A549 (cell line): ENCODE data around the gene VSIG10. TPM values are rescaled to one million over a fixed set of nuclear protein-coding genes. Genes with fewer than 3 reads are reported as not detected.

ENCODE experiments used
- ATAC-seq, 2 experiments: fragments of 200-7000 bp in 1 of 2; fragments of >200 bp in 1 of 2; cut with Nextera tagmentation in 1 of 2; cut with Tn5 transposase in 1 of 2; 3 replicates each; pipeline versions ENCODE4 v1.8.0 to v1.9.1; 2018 to 2020; ENCODE audit warnings: mild to moderate bottlenecking in 1 of 2, moderate library complexity in 1 of 2
- CTCF ChIA-PET: fragments of 300-600 bp; sonication (Branson Sonifier 250); formaldehyde crosslinking; extraction: SDS; loops from one replicate; lab custom pipeline; 2021; ENCODE audit warnings: antibody characterized with exemption, inconsistent platforms; lab: Yijun Ruan, JAX
- POLR2A ChIA-PET: fragments of 350-600 bp; formaldehyde crosslinking; extraction: SDS; loops from one replicate; lab custom pipeline; 2021; ENCODE audit warnings: antibody characterized with exemption, inconsistent platforms; lab: Yijun Ruan, JAX
- DNase-seq, 2 experiments: peaks; one replicate each; pipeline versions ENCODE4 v3.0.0 to v3.0.0-alpha.2; 2011 to 2016; ENCODE audit warnings: low read depth in 1 of 2, low spot score in 1 of 2
- FAIRE-seq: peaks from 2 replicates; lab custom pipeline; 2011; peaks lifted over from hg19 to GRCh38; lab: Jason Lieb, UNC
- H3K27ac ChIP-seq, 2 experiments: fragments of >200 bp; sonication (Bioruptor Twin); formaldehyde crosslinking; 3 replicates each; pipeline ENCODE4 v1.5.1; 2016 to 2017
- H3K4me1 ChIP-seq: fragments of >200 bp; sonication (Bioruptor Twin); formaldehyde crosslinking; 3 replicates; pipeline ENCODE4 v1.6.1; 2016
- H3K4me2 ChIP-seq: fragments of >200 bp; sonication (Bioruptor Twin); formaldehyde crosslinking; 3 replicates; pipeline ENCODE4 v1.6.1; 2016
- H3K4me3 ChIP-seq: fragments of >200 bp; sonication (Bioruptor Twin); formaldehyde crosslinking; 3 replicates; pipeline ENCODE4 v1.5.1; 2016
- H3K9me3 ChIP-seq: fragments of >200 bp; sonication (Bioruptor Twin); formaldehyde crosslinking; 3 replicates; pipeline ENCODE4 v1.6.1; 2016
- BHLHE40 ChIP-seq: IDR thresholded peaks from 2 replicates; pipeline ENCODE4 v1.6.1; 2012; ENCODE audit warnings: low read depth, low read length, inconsistent platforms
- CBX2 ChIP-seq: fragments of 200-600 bp; sonication (generic); IDR thresholded peaks from 2 replicates; pipeline ENCODE4 v1.6.1; 2016; ENCODE audit warnings: low read depth, mild to moderate bottlenecking, borderline replicate concordance
- CBX8 ChIP-seq: fragments of 200-600 bp; sonication (generic); IDR thresholded peaks from 2 replicates; pipeline ENCODE4 v1.6.1; 2016
- CHD2 ChIP-seq: fragments of 150-350 bp; IDR thresholded peaks from 2 replicates; pipeline ENCODE4 v1.6.1; 2014; ENCODE audit warnings: low read length; ENCODE audit not compliant: partially characterized antibody
- EHMT2 ChIP-seq: fragments of 200-600 bp; sonication (generic); IDR thresholded peaks from 2 replicates; pipeline ENCODE4 v1.6.1; 2016; ENCODE audit warnings: antibody characterized with exemption, low read depth, mild to moderate bottlenecking, moderate library complexity
- FOSL2 ChIP-seq, 2 experiments: fragments of 450-650 bp in 1 of 2; fragments of >200 bp in 1 of 2; sonication (Bioruptor Twin) in 1 of 2; formaldehyde crosslinking; IDR thresholded peaks; 2 replicates each; pipeline versions ENCODE4 v1.5.0 to v1.6.1; 2016 to 2020; ENCODE audit warnings: mild to moderate bottlenecking in 1 of 2, moderate library complexity in 1 of 2
- MAFK ChIP-seq: fragments of 450-650 bp; IDR thresholded peaks from 2 replicates; pipeline ENCODE4 v1.6.1; 2014; ENCODE audit not compliant: partially characterized antibody
- MAZ ChIP-seq: fragments of 150-350 bp; IDR thresholded peaks from 2 replicates; pipeline ENCODE4 v1.6.1; 2014; ENCODE audit warnings: antibody characterized with exemption, low read depth, low read length, borderline replicate concordance
- MYC ChIP-seq: IDR thresholded peaks from 2 replicates; pipeline ENCODE4 v1.6.1; 2012; ENCODE audit warnings: mild to moderate bottlenecking, inconsistent platforms, low read length, improper control_type of control experiment, borderline replicate concordance
- PHF8 ChIP-seq: fragments of 200-600 bp; sonication (generic); IDR thresholded peaks from 2 replicates; pipeline ENCODE4 v1.6.1; 2016; ENCODE audit warnings: low read depth, mild to moderate bottlenecking, antibody characterized with exemption, moderate library complexity, borderline replicate concordance
- POLR2A ChIP-seq: IDR thresholded peaks from 2 replicates; pipeline ENCODE4 v1.6.1; 2012; ENCODE audit warnings: mild to moderate bottlenecking, low read length
- POLR2AphosphoS2 ChIP-seq: conservative IDR thresholded peaks from 2 replicates; pipeline ENCODE4 v1.6.1; 2012; ENCODE audit warnings: low read length, improper control_type of control experiment, inconsistent platforms
- RAD21 ChIP-seq, 2 experiments: fragments of >200 bp in 1 of 2; sonication (Bioruptor Twin) in 1 of 2; formaldehyde crosslinking in 1 of 2; IDR thresholded peaks in 1 of 2; conservative IDR thresholded peaks in 1 of 2; 2 replicates in 1 of 2; 3 replicates in 1 of 2; pipeline ENCODE4 v1.6.1; 2012 to 2018; ENCODE audit warnings: inconsistent platforms in 1 of 2
- RARB ChIP-seq: fragments of 250-450 bp; sonication (Bioruptor Pico); IDR thresholded peaks from 2 replicates; pipeline ENCODE4 v1.8.0; 2021; ENCODE audit warnings: mild to moderate bottlenecking, moderate library complexity
- RCOR1 ChIP-seq: fragments of 150-350 bp; IDR thresholded peaks from 2 replicates; pipeline ENCODE4 v1.6.1; 2014; ENCODE audit warnings: antibody characterized with exemption, low read length, low read depth
- SMC3 ChIP-seq: fragments of >200 bp; sonication (Bioruptor Twin); formaldehyde crosslinking; IDR thresholded peaks from 3 replicates; pipeline ENCODE4 v1.6.1; 2018; ENCODE audit warnings: inconsistent platforms
- SREBF2 ChIP-seq: fragments of 450-650 bp; IDR thresholded peaks from 2 replicates; pipeline ENCODE4 v1.6.1; 2014; ENCODE audit warnings: mild to moderate bottlenecking, moderate library complexity
- TFCP2L1 ChIP-seq: fragments of 250-450 bp; sonication (Bioruptor Pico); IDR thresholded peaks from 2 replicates; pipeline ENCODE4 v1.5.0; 2021; ENCODE audit warnings: mild to moderate bottlenecking
- TP53 ChIP-seq: fragments of 250-450 bp; sonication (Bioruptor Pico); IDR thresholded peaks from 2 replicates; pipeline ENCODE4 v1.5.0; 2021; ENCODE audit warnings: mild to moderate bottlenecking, moderate library complexity
- ZFP36 ChIP-seq: fragments of 450-650 bp; IDR thresholded peaks from 2 replicates; pipeline ENCODE4 v1.6.1; 2014; ENCODE audit warnings: borderline replicate concordance; ENCODE audit not compliant: partially characterized antibody
- WGBS: methylation state at CpG from one replicate; pipeline ENCODE4 v1.1.6; 2017; ENCODE audit errors: missing lambda C conversion rate; 5-methylcytosine and 5-hydroxymethylcytosine counted together
- polyA plus RNA-seq, 4 experiments: library from polyadenylated mRNA; depleted of rRNA in 3 of 4; stranded (reverse); fragments of >200 nt; fragmentation: RNase III in 1 of 4; extraction: RNeasy Plus Mini Kit Qiagen cat#74134 plus additional on column Dnase treatment in 1 of 4; gene quantifications; 2 replicates in 3 of 4; 3 replicates in 1 of 4; pipeline ENCODE4 v1.2.3, GENCODE V29; 2011 to 2017
- TF ChIP-seq, protein P1 (sequence below): fragments of >200 bp; sonication (Bioruptor Twin); formaldehyde crosslinking; IDR thresholded peaks from 3 replicates; pipeline ENCODE4 v1.5.1; 2016
- TF ChIP-seq, protein P2 (sequence below): fragments of 250-450 bp; sonication (Bioruptor Pico); IDR thresholded peaks from 2 replicates; pipeline ENCODE4 v1.5.0; 2020; ENCODE audit warnings: low read depth, mild to moderate bottlenecking, moderate library complexity
- TF ChIP-seq, protein P3 (sequence below): fragments of 450-650 bp; IDR thresholded peaks from 2 replicates; pipeline ENCODE4 v1.6.1; 2014; ENCODE audit warnings: antibody characterized with exemption
- TF ChIP-seq, protein P4 (sequence below): IDR thresholded peaks from 2 replicates; pipeline ENCODE4 v1.6.1; 2012
- TF ChIP-seq, protein P5 (sequence below): fragments of 250-450 bp; sonication (Bioruptor Pico); IDR thresholded peaks from 2 replicates; pipeline ENCODE4 v1.5.0; 2021; ENCODE audit warnings: mild to moderate bottlenecking, moderate library complexity, borderline replicate concordance

Gene VSIG10
- polyA plus RNA-seq, 2 of the 4 experiments (the other 2 are of a cell fraction): 18.3 to 20.2 TPM

DNA sequence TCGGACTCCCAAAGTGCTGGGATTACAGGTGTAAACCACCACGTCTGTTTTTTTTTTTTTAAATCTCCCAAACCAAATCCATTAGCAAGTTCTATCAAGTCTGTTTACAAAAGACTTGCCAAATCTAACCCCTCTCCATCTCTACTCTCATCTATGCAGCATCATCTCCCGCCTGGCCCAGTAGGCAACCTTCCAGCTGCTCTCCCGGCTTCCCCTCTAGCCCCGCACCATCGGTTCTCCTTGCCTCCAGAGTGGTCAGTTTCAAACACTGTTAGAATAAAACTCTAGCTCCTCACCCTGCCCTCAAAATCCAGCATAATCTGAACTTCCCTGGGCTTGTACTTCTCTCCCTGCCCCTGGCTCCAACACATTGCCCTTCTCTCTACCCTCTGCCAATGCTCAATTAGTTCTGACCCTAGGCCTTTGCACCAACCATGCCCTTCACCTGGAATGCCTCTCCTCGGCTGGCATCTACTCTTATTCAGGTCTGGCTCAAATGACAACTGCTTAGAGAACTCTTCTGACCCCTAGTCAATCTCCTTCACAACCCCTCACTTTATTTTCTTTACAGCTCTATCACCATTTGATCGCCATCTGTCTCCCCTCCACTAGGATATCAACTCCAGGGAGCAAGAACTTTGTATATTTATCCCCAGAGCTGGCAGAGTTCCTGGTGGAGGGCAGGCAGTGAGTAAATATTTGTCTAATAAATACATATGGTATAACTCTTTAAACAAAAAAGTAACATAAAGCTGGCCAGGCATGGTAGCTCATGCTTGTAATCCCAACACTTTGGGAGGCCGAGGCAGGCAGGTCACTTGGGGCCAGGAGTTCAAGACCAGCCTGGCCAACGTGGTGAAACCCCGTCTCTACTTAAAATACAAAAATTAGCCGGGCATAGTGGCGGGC is 47.7 kb downstream of the VSIG10 start (continued):
- TF ChIP-seq MYC: no peak

DNA sequence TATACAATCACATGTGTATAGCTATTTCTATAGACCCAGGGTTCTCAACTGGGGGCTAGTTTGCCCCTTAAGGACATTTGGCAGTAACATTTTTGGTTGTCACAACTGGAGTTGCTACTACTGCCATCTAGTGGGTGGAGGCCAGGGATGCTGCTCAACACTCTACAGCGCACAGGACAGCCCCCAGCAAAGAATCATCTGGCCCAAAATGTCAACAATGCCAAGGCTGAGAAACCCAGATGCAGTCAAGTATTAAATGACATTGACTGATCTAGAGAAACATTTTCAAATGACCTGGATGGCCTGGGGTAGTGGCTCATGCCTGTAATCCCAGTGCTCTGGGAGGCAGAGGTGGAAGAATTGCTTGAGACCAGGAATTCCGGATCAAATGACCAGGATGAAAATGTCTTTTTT is 48.7 kb downstream of the VSIG10 start:
- H3K4me3 ChIP-seq: no peak overlapping the region
- ChIA-PET POLR2A (no interaction called here), CTCF (interaction anchor here (0.6 to 5.1 kb wide), 10 partner anchors 10 to 181 kb away, joined by 3 to 23 read pairs (median 4); no protein-coding TSS in a partner anchor)
- H3K9me3 ChIP-seq: no peaks in the 10 kb centered on the region
- no peak for FAIRE-seq
- TF ChIP-seq TP53 (CRISPR knock-in tag) (no peak), RAD21 (conservative IDR thresholded peaks at IDR 0.05 in 1 of 2, IDR thresholded peaks at IDR 0.05 in 1 of 2) (peak in 1 of 2 experiments; percentile 19; a peak in 1 of 5 replicates), EHMT2 (no peak), ZFP36 (no peak), BHLHE40 (no peak), MAFK (no peak), MAZ (no peak), SMC3 (0 out of 3 replicates have a peak, but pooled peaks have one; percentile 12), RCOR1 (no peak), CBX8 (no peak), CHD2 (no peak), SREBF2 (no peak), POLR2AphosphoS2 (no peak), POLR2A (no peak), FOSL2 (IDR thresholded peaks at IDR 0.05) (no peak), FOSL2 (CRISPR knock-in tag; IDR thresholded peaks at IDR 0.05) (no peak), TFCP2L1 (CRISPR knock-in tag) (no peak), PHF8 (no peak), RARB (CRISPR knock-in tag) (no peak), CBX2 (no peak)
- TF ChIP-seq, protein P1, sequence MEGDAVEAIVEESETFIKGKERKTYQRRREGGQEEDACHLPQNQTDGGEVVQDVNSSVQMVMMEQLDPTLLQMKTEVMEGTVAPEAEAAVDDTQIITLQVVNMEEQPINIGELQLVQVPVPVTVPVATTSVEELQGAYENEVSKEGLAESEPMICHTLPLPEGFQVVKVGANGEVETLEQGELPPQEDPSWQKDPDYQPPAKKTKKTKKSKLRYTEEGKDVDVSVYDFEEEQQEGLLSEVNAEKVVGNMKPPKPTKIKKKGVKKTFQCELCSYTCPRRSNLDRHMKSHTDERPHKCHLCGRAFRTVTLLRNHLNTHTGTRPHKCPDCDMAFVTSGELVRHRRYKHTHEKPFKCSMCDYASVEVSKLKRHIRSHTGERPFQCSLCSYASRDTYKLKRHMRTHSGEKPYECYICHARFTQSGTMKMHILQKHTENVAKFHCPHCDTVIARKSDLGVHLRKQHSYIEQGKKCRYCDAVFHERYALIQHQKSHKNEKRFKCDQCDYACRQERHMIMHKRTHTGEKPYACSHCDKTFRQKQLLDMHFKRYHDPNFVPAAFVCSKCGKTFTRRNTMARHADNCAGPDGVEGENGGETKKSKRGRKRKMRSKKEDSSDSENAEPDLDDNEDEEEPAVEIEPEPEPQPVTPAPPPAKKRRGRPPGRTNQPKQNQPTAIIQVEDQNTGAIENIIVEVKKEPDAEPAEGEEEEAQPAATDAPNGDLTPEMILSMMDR: peak; percentile 55; the same call in 2 of the 3 replicates
- TF ChIP-seq, protein P2, sequence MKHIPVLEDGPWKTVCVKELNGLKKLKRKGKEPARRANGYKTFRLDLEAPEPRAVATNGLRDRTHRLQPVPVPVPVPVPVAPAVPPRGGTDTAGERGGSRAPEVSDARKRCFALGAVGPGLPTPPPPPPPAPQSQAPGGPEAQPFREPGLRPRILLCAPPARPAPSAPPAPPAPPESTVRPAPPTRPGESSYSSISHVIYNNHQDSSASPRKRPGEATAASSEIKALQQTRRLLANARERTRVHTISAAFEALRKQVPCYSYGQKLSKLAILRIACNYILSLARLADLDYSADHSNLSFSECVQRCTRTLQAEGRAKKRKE (CRISPR knock-in tag): no peak
- TF ChIP-seq, protein P3, sequence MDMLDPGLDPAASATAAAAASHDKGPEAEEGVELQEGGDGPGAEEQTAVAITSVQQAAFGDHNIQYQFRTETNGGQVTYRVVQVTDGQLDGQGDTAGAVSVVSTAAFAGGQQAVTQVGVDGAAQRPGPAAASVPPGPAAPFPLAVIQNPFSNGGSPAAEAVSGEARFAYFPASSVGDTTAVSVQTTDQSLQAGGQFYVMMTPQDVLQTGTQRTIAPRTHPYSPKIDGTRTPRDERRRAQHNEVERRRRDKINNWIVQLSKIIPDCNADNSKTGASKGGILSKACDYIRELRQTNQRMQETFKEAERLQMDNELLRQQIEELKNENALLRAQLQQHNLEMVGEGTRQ: no peak
- TF ChIP-seq, protein P4, sequence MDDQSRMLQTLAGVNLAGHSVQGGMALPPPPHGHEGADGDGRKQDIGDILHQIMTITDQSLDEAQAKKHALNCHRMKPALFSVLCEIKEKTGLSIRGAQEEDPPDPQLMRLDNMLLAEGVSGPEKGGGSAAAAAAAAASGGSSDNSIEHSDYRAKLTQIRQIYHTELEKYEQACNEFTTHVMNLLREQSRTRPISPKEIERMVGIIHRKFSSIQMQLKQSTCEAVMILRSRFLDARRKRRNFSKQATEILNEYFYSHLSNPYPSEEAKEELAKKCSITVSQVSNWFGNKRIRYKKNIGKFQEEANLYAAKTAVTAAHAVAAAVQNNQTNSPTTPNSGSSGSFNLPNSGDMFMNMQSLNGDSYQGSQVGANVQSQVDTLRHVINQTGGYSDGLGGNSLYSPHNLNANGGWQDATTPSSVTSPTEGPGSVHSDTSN: no peak
- TF ChIP-seq, protein P5, sequence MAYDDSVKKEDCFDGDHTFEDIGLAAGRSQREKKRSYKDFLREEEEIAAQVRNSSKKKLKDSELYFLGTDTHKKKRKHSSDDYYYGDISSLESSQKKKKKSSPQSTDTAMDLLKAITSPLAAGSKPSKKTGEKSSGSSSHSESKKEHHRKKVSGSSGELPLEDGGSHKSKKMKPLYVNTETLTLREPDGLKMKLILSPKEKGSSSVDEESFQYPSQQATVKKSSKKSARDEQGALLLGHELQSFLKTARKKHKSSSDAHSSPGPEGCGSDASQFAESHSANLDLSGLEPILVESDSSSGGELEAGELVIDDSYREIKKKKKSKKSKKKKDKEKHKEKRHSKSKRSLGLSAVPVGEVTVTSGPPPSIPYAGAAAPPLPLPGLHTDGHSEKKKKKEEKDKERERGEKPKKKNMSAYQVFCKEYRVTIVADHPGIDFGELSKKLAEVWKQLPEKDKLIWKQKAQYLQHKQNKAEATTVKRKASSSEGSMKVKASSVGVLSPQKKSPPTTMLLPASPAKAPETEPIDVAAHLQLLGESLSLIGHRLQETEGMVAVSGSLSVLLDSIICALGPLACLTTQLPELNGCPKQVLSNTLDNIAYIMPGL (CRISPR knock-in tag): no peak
- peak overlapping the region; percentile 58; the same call in 1 of the 3 replicates for H3K4me2 ChIP-seq
- peak; percentile 39 to 82 for DNase-seq
- H3K4me1 ChIP-seq: peaks cover 83% of the 10 kb centered on the region
- peak overlapping the region in 1 of 2 experiments; percentile 80; a peak in 4 of 6 replicates for H3K27ac ChIP-seq
- peak in 1 of 2 experiments; percentile 48; a peak in 3 of 6 replicates for ATAC-seq
- WGBS: 44% methylated on average over 2 of the region's 2 CpGs
